ENCODE measurements around the gene TBC1D4. TPM values are rescaled to one million over a fixed set of nuclear protein-coding genes. Genes with fewer than 3 reads are reported as not detected.

The TBC1D4 gene
- total RNA-seq, 1 donor from 2014 or later, result 4.8 TPM

- no peaks in the 10 kb centered on the region for H3K36me3 Mint-ChIP-seq (ENCODE audit: unreplicated experiment)
- H3K27ac Mint-ChIP-seq (ENCODE audit: unreplicated experiment), result no peak overlapping the region
- peaks cover 10% of the 10 kb centered on the region for H3K4me1 Mint-ChIP-seq (ENCODE audit: low read depth, unreplicated experiment)
- peaks cover 3% of the 10 kb centered on the region for H3K27me3 Mint-ChIP-seq (ENCODE audit: unreplicated experiment)
- peaks cover 4% of the 10 kb centered on the region for H3K9me3 Mint-ChIP-seq (ENCODE audit: unreplicated experiment)
- no peak for TF ChIP-seq CTCF (IDR thresholded peaks at IDR 0.05; ENCODE audit: partially characterized antibody, unreplicated experiment)
- no peak for DNase-seq
- H3K4me3 Mint-ChIP-seq (ENCODE audit: unreplicated experiment), result no peak overlapping the region
These were observed 16.7 kb downstream of the TBC1D4 start for GRCh38 chr13:75465236-75465635.

DNA sequence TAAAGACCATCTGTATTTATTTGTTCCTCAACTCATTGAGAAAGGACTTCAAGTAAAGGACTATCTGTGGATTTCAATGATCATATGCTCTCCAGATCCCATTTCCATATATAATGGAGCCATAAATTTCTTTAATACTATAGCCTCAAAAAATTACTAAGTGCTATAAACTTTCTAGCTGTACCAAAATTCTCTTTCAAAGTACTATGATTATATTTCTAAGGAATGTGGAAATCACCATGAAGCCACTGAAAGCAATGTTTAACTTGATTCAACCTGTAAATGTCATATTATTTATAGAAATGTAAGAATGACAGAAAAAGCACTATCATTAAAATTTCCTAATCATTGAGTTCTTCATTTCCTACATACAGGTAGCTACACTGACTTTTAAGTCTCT lies 20.7 kb downstream of the TBC1D4 start:
- DNase-seq, result no peak
- no peak overlapping the region for H3K4me3 Mint-ChIP-seq (ENCODE audit: unreplicated experiment)
- no peaks in the 10 kb centered on the region for H3K36me3 Mint-ChIP-seq (ENCODE audit: unreplicated experiment)
- no peak overlapping the region for H3K27ac Mint-ChIP-seq (ENCODE audit: unreplicated experiment)
- H3K9me3 Mint-ChIP-seq (ENCODE audit: unreplicated experiment), result peaks cover 4% of the 10 kb centered on the region
- peaks cover 12% of the 10 kb centered on the region for H3K4me1 Mint-ChIP-seq (ENCODE audit: low read depth, unreplicated experiment)
- peaks cover 5% of the 10 kb centered on the region for H3K27me3 Mint-ChIP-seq (ENCODE audit: unreplicated experiment)
- no peak for TF ChIP-seq CTCF (IDR thresholded peaks at IDR 0.05; ENCODE audit: partially characterized antibody, unreplicated experiment)

GRCh38 chr13:75460644-75461043 lies 21.3 kb downstream of the TBC1D4 start:
- no peaks in the 10 kb centered on the region for H3K36me3 Mint-ChIP-seq (ENCODE audit: unreplicated experiment)
- peaks cover 5% of the 10 kb centered on the region for H3K27me3 Mint-ChIP-seq (ENCODE audit: unreplicated experiment)
- no peak for DNase-seq
- H3K9me3 Mint-ChIP-seq (ENCODE audit: unreplicated experiment), result peaks cover 4% of the 10 kb centered on the region
- H3K4me3 Mint-ChIP-seq (ENCODE audit: unreplicated experiment), result no peak overlapping the region
- H3K27ac Mint-ChIP-seq (ENCODE audit: unreplicated experiment), result no peak overlapping the region
- H3K4me1 Mint-ChIP-seq (ENCODE audit: low read depth, unreplicated experiment), result peaks cover 12% of the 10 kb centered on the region
- no peak for TF ChIP-seq CTCF (IDR thresholded peaks at IDR 0.05; ENCODE audit: partially characterized antibody, unreplicated experiment)

DNA sequence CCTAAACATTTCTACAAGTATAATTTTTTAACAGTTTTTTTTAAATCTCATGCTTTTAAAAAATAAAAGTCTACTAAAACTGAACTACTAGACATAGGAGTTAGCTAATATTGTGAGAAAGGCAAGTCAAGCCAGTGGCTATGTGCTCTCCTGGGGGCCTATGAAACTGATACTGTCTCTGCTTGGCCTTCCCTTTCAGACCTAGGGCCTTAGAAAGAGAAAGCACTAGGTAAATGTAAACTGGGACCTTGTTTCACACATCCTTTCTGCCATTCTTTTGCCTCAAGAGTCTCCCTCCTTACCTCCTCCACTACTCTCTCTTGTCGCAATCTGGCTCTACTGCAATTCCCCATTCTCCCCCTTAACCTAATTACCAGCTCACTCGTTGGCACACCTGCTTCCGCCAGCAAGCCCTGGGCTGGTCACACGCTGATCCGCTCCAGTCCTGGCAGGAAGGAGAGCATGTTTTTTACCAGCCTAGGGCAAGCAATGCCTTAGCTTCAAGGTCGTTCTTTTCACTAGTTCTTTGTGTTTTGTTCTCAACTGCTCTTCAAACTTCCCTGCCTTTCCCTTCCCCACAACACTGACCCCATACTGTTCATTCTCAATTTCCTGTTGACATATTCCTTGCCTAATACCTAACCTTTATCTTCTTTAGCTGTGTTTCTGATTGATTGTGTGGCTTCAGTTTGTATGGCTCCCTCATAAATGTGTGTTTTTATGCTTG lies 23.1 kb downstream of the TBC1D4 start:
- Mint-ChIP-seq H3K9me3 (ENCODE audit: unreplicated experiment) (peaks cover 2% of the 10 kb centered on the region), H3K27ac (ENCODE audit: unreplicated experiment) (no peak overlapping the region), H3K4me3 (ENCODE audit: unreplicated experiment) (no peak overlapping the region), H3K36me3 (ENCODE audit: unreplicated experiment) (no peaks in the 10 kb centered on the region), H3K4me1 (ENCODE audit: low read depth, unreplicated experiment) (peaks cover 12% of the 10 kb centered on the region), H3K27me3 (ENCODE audit: unreplicated experiment) (peaks cover 5% of the 10 kb centered on the region)
- TF ChIP-seq CTCF (IDR thresholded peaks at IDR 0.05; ENCODE audit: partially characterized antibody, unreplicated experiment), result no peak
- no peak for DNase-seq

DNA sequence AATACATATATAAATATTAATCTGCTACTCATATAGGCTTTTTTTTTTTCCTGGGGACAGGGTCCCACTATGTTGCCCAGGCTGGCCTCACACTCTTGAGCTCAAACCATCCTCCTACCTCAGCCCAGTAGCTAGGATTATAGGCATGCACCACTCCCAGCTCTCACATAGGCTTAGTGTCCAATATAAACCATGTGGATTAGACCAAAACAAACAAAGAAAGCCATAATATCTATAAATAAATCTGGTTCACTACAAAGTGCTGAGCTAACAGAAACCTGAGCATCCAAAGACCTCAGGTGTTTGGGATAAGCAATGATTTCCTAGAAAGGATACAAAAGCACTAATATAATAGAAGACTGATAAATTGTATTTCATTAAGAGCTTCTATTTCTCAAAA lies 26.0 kb downstream of the TBC1D4 start:
- DNase-seq, result no peak
- peaks cover 2% of the 10 kb centered on the region for H3K4me1 Mint-ChIP-seq (ENCODE audit: low read depth, unreplicated experiment)
- peaks cover 2% of the 10 kb centered on the region for H3K27me3 Mint-ChIP-seq (ENCODE audit: unreplicated experiment)
- no peaks in the 10 kb centered on the region for H3K36me3 Mint-ChIP-seq (ENCODE audit: unreplicated experiment)
- TF ChIP-seq CTCF (IDR thresholded peaks at IDR 0.05; ENCODE audit: partially characterized antibody, unreplicated experiment), result no peak
- H3K4me3 Mint-ChIP-seq (ENCODE audit: unreplicated experiment), result no peak overlapping the region
- H3K9me3 Mint-ChIP-seq (ENCODE audit: unreplicated experiment), result no peaks in the 10 kb centered on the region
- H3K27ac Mint-ChIP-seq (ENCODE audit: unreplicated experiment), result no peak overlapping the region

All from glutamatergic neuron (in vitro differentiated cells).